B cell (primary cell): ENCODE results near the gene SHROOM2. TPM values are rescaled to one million over a fixed set of nuclear protein-coding genes. Genes with fewer than 3 reads are reported as not detected.

Source experiments
- ATAC-seq: fragments of 200-7000 bp; cut with Tn5 transposase; one replicate; pipeline ENCODE4 v1.10.0; 2021; ENCODE audit warnings: low read depth, mild to moderate bottlenecking, moderate number of reproducible peaks, moderate library complexity
- CTCF ChIA-PET: fragments of 350-600 bp; sonication (Branson Sonifier 250); formaldehyde crosslinking; loops from one replicate; lab custom pipeline; 2021; ENCODE audit warnings: antibody characterized with exemption, inconsistent platforms; lab: Charles Lee
- POLR2A ChIA-PET: fragments of 350-600 bp; sonication (Branson Sonifier 250); formaldehyde crosslinking; loops from one replicate; lab custom pipeline; 2021; ENCODE audit warnings: antibody characterized with exemption; lab: Charles Lee
- DNase-seq: peaks from one replicate; pipeline ENCODE4 v3.0.0; 2013
- H2AFZ ChIP-seq: 2 replicates; pipeline ENCODE4 v1.6.1; 2012; ENCODE audit warnings: mild to moderate bottlenecking, low read depth, low read length; ENCODE audit not compliant: insufficient read depth, poor library complexity, severe bottlenecking
- H3K27ac ChIP-seq, 2 donors: 1 replicate in 1 of 2; 2 replicates in 1 of 2; pipeline ENCODE4 v1.5.1; 2012 to 2013; ENCODE audit warnings: low read length in 2 of 2, mild to moderate bottlenecking in 2 of 2, moderate library complexity in 1 of 2
- H3K27me3 ChIP-seq, 4 experiments: fragments of 200-600 bp in 1 of 4; sonication (generic) in 1 of 4; replicated peaks in 1 of 4; 1 replicate in 2 of 4; 2 replicates in 2 of 4; pipeline versions ENCODE4 v1.6.1 to v1.7.0; 2013 to 2016; ENCODE audit warnings: low read length in 3 of 4, mild to moderate bottlenecking in 2 of 4, mixed read lengths in 1 of 4, moderate library complexity in 1 of 4; ENCODE audit not compliant: insufficient read depth in 4 of 4, control insufficient read depth in 3 of 4; ENCODE audit errors: control extremely low read depth in 1 of 4
- H3K36me3 ChIP-seq, 2 experiments: replicated peaks in 1 of 2; 1 replicate in 1 of 2; 2 replicates in 1 of 2; pipeline versions ENCODE4 v1.6.1 to v1.7.1; 2013; ENCODE audit warnings: low read length in 1 of 2; ENCODE audit not compliant: insufficient read depth in 2 of 2, control insufficient read depth in 1 of 2; ENCODE audit errors: control extremely low read depth in 1 of 2, extremely low read depth in 1 of 2
- H3K4me1 ChIP-seq, 2 donors: fragments of 200-600 bp in 1 of 2; sonication (generic) in 1 of 2; 1 replicate in 1 of 2; 2 replicates in 1 of 2; pipeline versions ENCODE4 v1.5.1 to v1.6.1; 2013 to 2017; ENCODE audit warnings: low read length in 2 of 2; ENCODE audit not compliant: control insufficient read depth in 2 of 2, insufficient read depth in 2 of 2
- H3K4me2 ChIP-seq: replicated peaks from 2 replicates; pipeline ENCODE3; 2012; ENCODE audit warnings: mild to moderate bottlenecking, low read depth, low read length; ENCODE audit not compliant: poor library complexity, severe bottlenecking
- H3K4me3 ChIP-seq, 5 experiments: fragments of 200-600 bp in 1 of 5; sonication (generic) in 1 of 5; 1 replicate in 3 of 5; 2 replicates in 2 of 5; pipeline versions ENCODE4 v1.5.1 to v1.7.0; 2011 to 2016; ENCODE audit warnings: low read length in 4 of 5, mild to moderate bottlenecking in 4 of 5, low read depth in 2 of 5, control low read depth in 1 of 5, moderate library complexity in 1 of 5; ENCODE audit not compliant: insufficient read depth in 1 of 5; ENCODE audit errors: control extremely low read depth in 1 of 5, extremely low read depth in 1 of 5
- H3K79me2 ChIP-seq: fragments of 200-600 bp; sonication (generic); one replicate; pipeline ENCODE4 v1.6.0; 2016; ENCODE audit warnings: low read length; ENCODE audit not compliant: control insufficient read depth, insufficient read depth
- H3K9ac ChIP-seq: fragments of 200-600 bp; sonication (generic); 2 replicates; pipeline ENCODE4 v1.6.1; 2017; ENCODE audit warnings: mild to moderate bottlenecking, low read length, moderate library complexity
- H3K9me3 ChIP-seq, 3 donors: one replicate each; pipeline versions ENCODE4 v1.6.1 to v1.7.1; 2013; ENCODE audit warnings: low read length in 2 of 3; ENCODE audit not compliant: control insufficient read depth in 2 of 3, insufficient read depth in 1 of 3; ENCODE audit errors: control extremely low read depth in 1 of 3
- H4K20me1 ChIP-seq: 2 replicates; pipeline ENCODE4 v1.6.0; 2012; ENCODE audit warnings: mild to moderate bottlenecking, low read length; ENCODE audit not compliant: insufficient read depth, control insufficient read depth, poor library complexity, severe bottlenecking
- H3K27ac Mint-ChIP-seq: one replicate; pipeline ENCODE4 v1.8.0; 2021; ENCODE audit warnings: mixed read lengths
- H3K27me3 Mint-ChIP-seq: one replicate; pipeline ENCODE4 v1.8.0; 2021; ENCODE audit warnings: mixed read lengths
- H3K4me1 Mint-ChIP-seq: one replicate; pipeline ENCODE4 v1.8.0; 2021; ENCODE audit warnings: mixed read lengths
- H3K4me3 Mint-ChIP-seq: one replicate; pipeline ENCODE4 v1.8.0; 2021; ENCODE audit warnings: mixed read lengths
- H3K9me3 Mint-ChIP-seq: one replicate; pipeline ENCODE4 v1.8.0; 2022; ENCODE audit warnings: mixed read lengths; ENCODE audit not compliant: insufficient read depth
- EZH2 ChIP-seq: IDR thresholded peaks from 2 replicates; pipeline ENCODE4 v1.6.1; 2012; ENCODE audit warnings: borderline replicate concordance, low read depth, mild to moderate bottlenecking, moderate library complexity, low read length; ENCODE audit not compliant: insufficient read depth, poor library complexity, severe bottlenecking
- WGBS: methylation state at CpG from one replicate; pipeline ENCODE4 v1.1.5; 2013; ENCODE audit warnings: missing lambda C conversion rate; ENCODE audit not compliant: insufficient coverage; 5-methylcytosine and 5-hydroxymethylcytosine counted together
- intact Hi-C: fragments of 100-400 bp; cut with micrococcal nuclease; formaldehyde crosslinking; loops from one replicate; pipeline ENCODE4 v1.10.0; 2022
- polyA plus RNA-seq: library from polyadenylated mRNA; depleted of rRNA; stranded (reverse); fragments of >200 nt; gene quantifications from 2 replicates; pipeline ENCODE4 v1.2.3, GENCODE V29; 2012
- total RNA-seq, 2 donors: library from RNA; stranded (reverse); fragments of 120-200 nt in 1 of 2; gene quantifications; 1 replicate in 1 of 2; 2 replicates in 1 of 2; pipeline versions ENCODE4 v1.2.3 to v1.2.4, GENCODE V29; 2013 to 2022
- TF ChIP-seq, protein P1 (sequence below): fragments of 200-600 bp; IDR thresholded peaks from one replicate; pipeline ENCODE4 v1.8.0; 2022; ENCODE audit warnings: antibody characterized with exemption, mild to moderate bottlenecking

Gene SHROOM2
- total and polyA plus RNA-seq, 2 donors (not counting 1 experiment from before 2014, with no cell fraction given): not detected

DNA sequence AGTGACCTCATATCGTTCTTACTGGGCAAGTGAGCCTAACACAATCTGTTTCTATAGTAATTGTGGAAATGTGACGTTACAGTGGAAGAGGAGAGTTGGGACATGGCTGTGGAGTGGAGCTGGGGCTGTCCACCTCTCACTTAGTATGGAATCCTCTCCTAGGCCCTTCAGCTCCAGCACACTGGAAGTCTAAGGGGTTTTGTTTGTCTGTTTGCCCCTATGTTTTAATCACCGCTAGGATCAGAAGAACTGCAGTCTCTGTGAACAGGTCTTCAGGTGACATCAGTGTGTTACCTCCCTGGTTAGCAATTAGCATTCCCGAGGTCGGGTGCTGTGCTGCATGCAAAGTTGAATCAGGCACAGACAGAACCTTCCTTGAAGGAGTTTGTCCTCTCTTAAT lies 131.6 kb downstream of the SHROOM2 start:
- Histone ChIP-seq H3K9ac (no peak overlapping the region), H3K79me2 (no peaks in the 10 kb centered on the region), H2AFZ (no peak overlapping the region), H3K36me3 (no peaks in the 10 kb centered on the region), H3K9me3 (no peaks in the 10 kb centered on the region), H3K4me1 (no peaks in the 10 kb centered on the region), H3K4me2 (no peak overlapping the region), H4K20me1 (no peaks in the 10 kb centered on the region), H3K27me3 (no peaks in the 10 kb centered on the region), H3K4me3 (no peak overlapping the region), H3K27ac (no peak overlapping the region)
- Mint-ChIP-seq H3K4me3 (no peak overlapping the region), H3K27ac (no peak overlapping the region), H3K27me3 (peaks cover 9% of the 10 kb centered on the region), H3K4me1 (no peaks in the 10 kb centered on the region), H3K9me3 (no peaks in the 10 kb centered on the region)
- intact Hi-C loops: no loop called here
- ChIA-PET CTCF (no interaction called here), POLR2A (no interaction called here)
- ATAC-seq: no peak
- TF ChIP-seq, protein P1, sequence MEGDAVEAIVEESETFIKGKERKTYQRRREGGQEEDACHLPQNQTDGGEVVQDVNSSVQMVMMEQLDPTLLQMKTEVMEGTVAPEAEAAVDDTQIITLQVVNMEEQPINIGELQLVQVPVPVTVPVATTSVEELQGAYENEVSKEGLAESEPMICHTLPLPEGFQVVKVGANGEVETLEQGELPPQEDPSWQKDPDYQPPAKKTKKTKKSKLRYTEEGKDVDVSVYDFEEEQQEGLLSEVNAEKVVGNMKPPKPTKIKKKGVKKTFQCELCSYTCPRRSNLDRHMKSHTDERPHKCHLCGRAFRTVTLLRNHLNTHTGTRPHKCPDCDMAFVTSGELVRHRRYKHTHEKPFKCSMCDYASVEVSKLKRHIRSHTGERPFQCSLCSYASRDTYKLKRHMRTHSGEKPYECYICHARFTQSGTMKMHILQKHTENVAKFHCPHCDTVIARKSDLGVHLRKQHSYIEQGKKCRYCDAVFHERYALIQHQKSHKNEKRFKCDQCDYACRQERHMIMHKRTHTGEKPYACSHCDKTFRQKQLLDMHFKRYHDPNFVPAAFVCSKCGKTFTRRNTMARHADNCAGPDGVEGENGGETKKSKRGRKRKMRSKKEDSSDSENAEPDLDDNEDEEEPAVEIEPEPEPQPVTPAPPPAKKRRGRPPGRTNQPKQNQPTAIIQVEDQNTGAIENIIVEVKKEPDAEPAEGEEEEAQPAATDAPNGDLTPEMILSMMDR: no peak
- no peak for TF ChIP-seq EZH2
- WGBS: no CpG with 5 or more reads among the region's 5 CpGs
- no peak for DNase-seq

DNA sequence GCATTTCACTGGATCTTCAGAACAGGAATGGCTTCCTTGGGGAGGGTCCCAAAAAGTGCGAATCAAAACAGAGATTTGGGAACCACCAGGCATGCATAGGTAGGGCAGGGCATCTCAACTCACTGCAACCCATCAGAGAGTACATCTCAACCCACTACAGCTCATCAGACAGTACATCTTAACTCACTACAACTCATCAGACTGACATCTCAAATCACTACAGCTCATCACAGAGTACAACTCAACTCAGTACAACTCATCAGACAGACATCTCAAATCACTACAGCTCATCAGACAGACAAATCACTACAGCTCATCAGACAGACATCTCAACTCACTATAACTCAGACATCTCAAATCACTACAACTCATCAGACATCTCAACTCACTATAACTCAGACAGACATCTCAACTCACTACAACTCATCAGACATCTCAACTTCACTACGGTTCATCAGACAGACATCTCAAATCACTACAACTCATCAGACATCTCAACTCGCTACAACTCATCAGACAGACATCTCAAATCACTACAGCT lies 133.5 kb downstream of the SHROOM2 start:
- intact Hi-C loops: no loop called here

More for the DNA sequence above, 133.5 kb downstream of the SHROOM2 start:
- Histone ChIP-seq H3K27me3 (no peaks in the 10 kb centered on the region), H2AFZ (no peak overlapping the region), H3K79me2 (no peaks in the 10 kb centered on the region), H3K4me3 (no peak overlapping the region), H3K9me3 (no peaks in the 10 kb centered on the region), H3K9ac (no peak overlapping the region), H3K27ac (no peak overlapping the region), H4K20me1 (no peaks in the 10 kb centered on the region), H3K4me1 (no peaks in the 10 kb centered on the region), H3K36me3 (no peaks in the 10 kb centered on the region), H3K4me2 (no peak overlapping the region)
- ATAC-seq: no peak
- H3K4me3 Mint-ChIP-seq: no peak overlapping the region
- ChIA-PET CTCF (no interaction called here), POLR2A (no interaction called here)
- DNase-seq: no peak
- H3K27ac Mint-ChIP-seq: no peak overlapping the region
- H3K4me1 Mint-ChIP-seq: no peaks in the 10 kb centered on the region
- no peaks in the 10 kb centered on the region for H3K9me3 Mint-ChIP-seq
- peaks cover 9% of the 10 kb centered on the region for H3K27me3 Mint-ChIP-seq
- WGBS: 70% methylated on average over 2 of the region's 3 CpGs
- no peak for TF ChIP-seq EZH2
- TF ChIP-seq, protein P1: no peak
